ENCODE results near the gene LRFN4. TPM values are rescaled to one million over a fixed set of nuclear protein-coding genes. Genes with fewer than 3 reads are reported as not detected.

The LRFN4 gene
- total RNA-seq, 1 donor from 2014 or later = 36.2 TPM

GRCh38 chr11:66850588-66851238 is 6.2 kb upstream of the LRFN4 start:
- Mint-ChIP-seq H3K36me3 (ENCODE audit: low read depth) (peaks cover 2% of the 10 kb centered on the region), H3K4me1 (peaks cover 6% of the 10 kb centered on the region), H3K27me3 (ENCODE audit: low read depth) (no peaks in the 10 kb centered on the region), H3K9me3 (no peaks in the 10 kb centered on the region), H3K4me3 (peak overlapping the region; percentile 79), H3K27ac (ENCODE audit: unreplicated experiment) (peak overlapping the region; percentile 19)
- no peak for TF ChIP-seq CTCF (conservative IDR thresholded peaks at IDR 0.05)
- no peak for DNase-seq (ENCODE audit: low read depth, low spot score)

GRCh38 chr11:66851239-66851596 is 5.6 kb upstream of the LRFN4 start:
- Mint-ChIP-seq H3K9me3 (no peaks in the 10 kb centered on the region), H3K27ac (ENCODE audit: unreplicated experiment) (peak overlapping the region; percentile 19), H3K4me3 (peak overlapping the region; percentile 79), H3K27me3 (ENCODE audit: low read depth) (no peaks in the 10 kb centered on the region), H3K4me1 (peaks cover 8% of the 10 kb centered on the region), H3K36me3 (ENCODE audit: low read depth) (peaks cover 2% of the 10 kb centered on the region)
- TF ChIP-seq CTCF (conservative IDR thresholded peaks at IDR 0.05) = no peak
- DNase-seq (ENCODE audit: low read depth, low spot score) = no peak

DNA sequence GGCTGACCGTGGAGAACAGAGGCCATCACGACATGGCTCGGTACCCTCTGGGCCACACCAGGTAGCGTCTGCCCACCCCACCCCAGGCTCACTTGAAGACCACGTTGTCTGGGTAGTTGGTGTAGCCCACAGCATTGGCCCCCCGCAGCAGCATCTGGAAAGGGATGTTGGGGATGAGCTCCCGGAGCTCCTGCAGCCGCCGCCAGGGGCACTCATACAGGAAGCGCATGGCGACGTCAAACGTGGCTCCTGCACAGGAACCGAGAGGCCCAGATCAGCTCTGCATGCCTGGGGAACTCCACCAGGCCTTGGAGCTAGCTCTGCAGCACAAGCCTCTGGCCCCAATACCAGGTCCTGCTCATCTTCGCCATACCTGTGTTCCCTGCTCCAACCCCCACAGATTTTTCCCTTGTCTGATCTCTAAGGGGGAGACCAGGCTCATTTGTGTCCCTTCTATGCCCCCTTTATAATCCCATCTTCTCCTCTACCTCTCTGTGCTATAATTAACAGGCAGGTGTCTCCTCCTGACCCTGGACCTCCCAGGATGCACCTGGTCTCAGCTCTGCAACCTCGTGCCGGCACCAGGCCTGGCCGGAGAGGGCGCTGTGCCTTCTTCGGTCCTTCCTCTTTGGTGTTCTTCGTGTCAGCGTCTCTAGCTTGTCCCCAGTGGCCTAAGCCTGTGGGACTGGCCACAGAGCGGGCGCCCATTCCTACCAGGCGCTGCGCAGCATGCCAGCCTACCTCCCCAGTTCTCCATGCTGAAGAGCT is 5.0 kb upstream of the LRFN4 start:
- H3K4me1 Mint-ChIP-seq = peaks cover 8% of the 10 kb centered on the region
- peak; percentile 18 for TF ChIP-seq CTCF (conservative IDR thresholded peaks at IDR 0.05)
- H3K9me3 Mint-ChIP-seq = no peaks in the 10 kb centered on the region
- no peaks in the 10 kb centered on the region for H3K27me3 Mint-ChIP-seq (ENCODE audit: low read depth)
- peak overlapping the region; percentile 79 for H3K4me3 Mint-ChIP-seq
- no peak for DNase-seq (ENCODE audit: low read depth, low spot score)
- H3K27ac Mint-ChIP-seq (ENCODE audit: unreplicated experiment) = no peak overlapping the region
- H3K36me3 Mint-ChIP-seq (ENCODE audit: low read depth) = peaks cover 2% of the 10 kb centered on the region

DNA sequence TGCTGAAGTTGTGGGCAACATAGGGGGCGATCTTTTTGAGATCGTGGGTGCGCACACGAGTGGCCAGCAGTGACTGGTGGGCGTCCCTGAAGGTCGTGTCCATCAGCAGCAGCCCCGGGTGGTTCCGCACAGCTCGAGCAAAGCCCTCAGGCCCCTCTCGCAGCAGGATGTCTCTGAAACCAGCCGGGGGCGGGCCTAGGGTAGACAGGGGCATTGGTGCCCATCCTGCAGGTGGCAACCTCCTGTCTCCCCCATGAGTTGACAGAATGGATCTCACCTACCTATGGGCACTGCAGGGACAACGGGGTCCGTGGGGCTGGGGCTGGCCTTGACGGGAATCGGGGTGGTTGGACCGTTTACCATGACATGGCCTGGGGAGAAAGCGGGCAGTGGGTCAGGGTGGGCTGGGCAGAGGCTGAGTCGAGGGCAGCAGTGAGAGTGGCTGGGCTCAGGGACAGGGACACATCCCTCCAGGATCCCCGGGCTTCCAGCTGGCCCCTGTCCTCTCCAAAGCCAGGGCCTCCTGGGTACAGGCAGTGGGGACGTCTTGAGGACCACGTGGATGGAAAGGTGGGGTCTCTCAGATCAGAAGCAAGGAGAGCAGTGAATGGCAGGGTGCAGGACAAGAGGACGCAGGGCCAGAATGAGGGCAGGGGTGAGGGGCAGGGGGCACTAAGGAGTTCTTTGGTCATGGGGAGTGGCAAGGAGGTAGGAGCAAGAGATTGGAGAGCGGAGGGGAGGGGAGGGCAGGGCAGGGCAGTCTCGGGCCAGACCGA is 4.2 kb upstream of the LRFN4 start:
- DNase-seq (ENCODE audit: low read depth, low spot score) = no peak
- TF ChIP-seq CTCF (conservative IDR thresholded peaks at IDR 0.05) = no peak
- H3K4me1 Mint-ChIP-seq = peaks cover 8% of the 10 kb centered on the region
- peak overlapping the region; percentile 79 for H3K4me3 Mint-ChIP-seq
- peaks cover 2% of the 10 kb centered on the region for H3K36me3 Mint-ChIP-seq (ENCODE audit: low read depth)
- H3K27ac Mint-ChIP-seq (ENCODE audit: unreplicated experiment) = no peak overlapping the region
- H3K27me3 Mint-ChIP-seq (ENCODE audit: low read depth) = no peaks in the 10 kb centered on the region
- no peaks in the 10 kb centered on the region for H3K9me3 Mint-ChIP-seq

- H3K9me3 Mint-ChIP-seq = no peaks in the 10 kb centered on the region
- TF ChIP-seq CTCF (conservative IDR thresholded peaks at IDR 0.05) = no peak
- H3K27me3 Mint-ChIP-seq (ENCODE audit: low read depth) = no peaks in the 10 kb centered on the region
- peak overlapping the region; percentile 75 for H3K27ac Mint-ChIP-seq (ENCODE audit: unreplicated experiment)
- peak overlapping the region; percentile 74 for H3K4me3 Mint-ChIP-seq
- no peak for DNase-seq (ENCODE audit: low read depth, low spot score)
- H3K36me3 Mint-ChIP-seq (ENCODE audit: low read depth) = peaks cover 2% of the 10 kb centered on the region
- H3K4me1 Mint-ChIP-seq = peaks cover 8% of the 10 kb centered on the region
Observed at GRCh38 chr11:66853242-66854229, 3.3 kb upstream of the LRFN4 start.

All from neural crest cell (in vitro differentiated cells).